HFFc6 (cell line): ENCODE data around the gene NAPA. TPM values are rescaled to one million over a fixed set of nuclear protein-coding genes. Genes with fewer than 3 reads are reported as not detected.
A peak's percentile ranks its signal among the peaks of the same experiment; 100 is the strongest.

ENCODE experiments used
- DNase-seq: peaks from one replicate; pipeline ENCODE4 v3.0.0-alpha.2; 2018
- H3K27ac Mint-ChIP-seq: 2 replicates; pipeline ENCODE4 v1.8.0; 2020; ENCODE audit warnings: mild to moderate bottlenecking, mixed read lengths
- H3K27me3 Mint-ChIP-seq: 2 replicates; pipeline ENCODE4 v1.8.0; 2021; ENCODE audit warnings: mild to moderate bottlenecking, moderate library complexity, mixed read lengths; ENCODE audit not compliant: insufficient read depth
- H3K36me3 Mint-ChIP-seq: 2 replicates; pipeline ENCODE4 v1.8.0; 2021; ENCODE audit warnings: low read depth, mixed read lengths
- H3K4me1 Mint-ChIP-seq: 2 replicates; pipeline ENCODE4 v1.8.0; 2020; ENCODE audit warnings: low read depth, mixed read lengths
- H3K4me3 Mint-ChIP-seq: 2 replicates; pipeline ENCODE4 v1.8.0; 2020; ENCODE audit warnings: mild to moderate bottlenecking, moderate library complexity, mixed read lengths
- H3K9me3 Mint-ChIP-seq: 2 replicates; pipeline ENCODE4 v1.8.0; 2020; ENCODE audit warnings: mild to moderate bottlenecking, mixed read lengths
- total RNA-seq, 6 experiments: library from RNA; stranded (reverse); fragmentation: NEBNext Ultra II Directional; extraction: Animal tissue kit (Norgen Biotek cat#: 25700); gene quantifications; 2 replicates in 1 of 6; 3 replicates in 5 of 6; pipeline ENCODE4 v1.2.3, GENCODE V29; 2021
- TF ChIP-seq, protein P1 (sequence below): fragments of 200-600 bp; sonication (generic); IDR thresholded peaks from 2 replicates; pipeline ENCODE4 v1.5.0; 2021; ENCODE audit warnings: antibody characterized with exemption, mild to moderate bottlenecking

Gene NAPA
- total RNA-seq, 6 experiments from 2014 or later: 94.4 to 119 (median 109) TPM

GRCh38 chr19:47542030-47542475 is 27.2 kb upstream of the NAPA start:
- DNase-seq: no peak
- Mint-ChIP-seq H3K9me3 (no peaks in the 10 kb centered on the region), H3K27me3 (peaks cover 14% of the 10 kb centered on the region), H3K4me3 (no peak overlapping the region), H3K4me1 (peaks cover 20% of the 10 kb centered on the region), H3K36me3 (no peaks in the 10 kb centered on the region), H3K27ac (no peak overlapping the region)
- TF ChIP-seq, protein P1, sequence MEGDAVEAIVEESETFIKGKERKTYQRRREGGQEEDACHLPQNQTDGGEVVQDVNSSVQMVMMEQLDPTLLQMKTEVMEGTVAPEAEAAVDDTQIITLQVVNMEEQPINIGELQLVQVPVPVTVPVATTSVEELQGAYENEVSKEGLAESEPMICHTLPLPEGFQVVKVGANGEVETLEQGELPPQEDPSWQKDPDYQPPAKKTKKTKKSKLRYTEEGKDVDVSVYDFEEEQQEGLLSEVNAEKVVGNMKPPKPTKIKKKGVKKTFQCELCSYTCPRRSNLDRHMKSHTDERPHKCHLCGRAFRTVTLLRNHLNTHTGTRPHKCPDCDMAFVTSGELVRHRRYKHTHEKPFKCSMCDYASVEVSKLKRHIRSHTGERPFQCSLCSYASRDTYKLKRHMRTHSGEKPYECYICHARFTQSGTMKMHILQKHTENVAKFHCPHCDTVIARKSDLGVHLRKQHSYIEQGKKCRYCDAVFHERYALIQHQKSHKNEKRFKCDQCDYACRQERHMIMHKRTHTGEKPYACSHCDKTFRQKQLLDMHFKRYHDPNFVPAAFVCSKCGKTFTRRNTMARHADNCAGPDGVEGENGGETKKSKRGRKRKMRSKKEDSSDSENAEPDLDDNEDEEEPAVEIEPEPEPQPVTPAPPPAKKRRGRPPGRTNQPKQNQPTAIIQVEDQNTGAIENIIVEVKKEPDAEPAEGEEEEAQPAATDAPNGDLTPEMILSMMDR: no peak

- H3K9me3 Mint-ChIP-seq: no peaks in the 10 kb centered on the region
- TF ChIP-seq, protein P1: no peak
- peaks cover 14% of the 10 kb centered on the region for H3K27me3 Mint-ChIP-seq
- peaks cover 20% of the 10 kb centered on the region for H3K4me1 Mint-ChIP-seq
- no peak for DNase-seq
- no peak overlapping the region for H3K4me3 Mint-ChIP-seq
- no peak overlapping the region for H3K27ac Mint-ChIP-seq
- no peaks in the 10 kb centered on the region for H3K36me3 Mint-ChIP-seq
Measured at GRCh38 chr19:47541518-47541917, 26.7 kb upstream of the NAPA start.

DNA sequence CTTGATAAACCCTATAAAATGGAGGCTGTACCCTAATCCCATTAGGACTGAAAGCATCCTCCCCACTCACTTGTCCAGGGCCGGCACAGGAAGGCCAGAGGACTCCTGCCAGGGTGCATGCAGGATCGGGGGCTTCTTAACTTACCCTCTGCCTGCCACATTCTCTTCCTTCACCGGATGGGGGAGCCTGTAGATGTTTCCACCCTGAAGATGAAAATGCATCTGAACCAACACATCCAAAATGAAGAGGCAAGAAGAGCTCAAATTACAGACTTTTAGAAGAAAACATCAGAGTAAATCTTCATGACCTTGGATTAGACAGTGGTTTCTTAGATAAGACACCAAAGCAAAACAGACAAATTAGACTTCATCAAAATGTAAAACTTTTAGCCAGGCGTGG is 25.9 kb upstream of the NAPA start:
- Mint-ChIP-seq H3K27me3 (peaks cover 14% of the 10 kb centered on the region), H3K27ac (no peak overlapping the region), H3K4me3 (no peak overlapping the region), H3K36me3 (no peaks in the 10 kb centered on the region), H3K9me3 (no peaks in the 10 kb centered on the region), H3K4me1 (peaks cover 20% of the 10 kb centered on the region)
- TF ChIP-seq, protein P1: peak; percentile 65
- DNase-seq: peak; percentile 48

- H3K4me3 Mint-ChIP-seq: no peak overlapping the region
- peaks cover 20% of the 10 kb centered on the region for H3K4me1 Mint-ChIP-seq
- H3K27me3 Mint-ChIP-seq: peaks cover 17% of the 10 kb centered on the region
- no peaks in the 10 kb centered on the region for H3K36me3 Mint-ChIP-seq
- no peaks in the 10 kb centered on the region for H3K9me3 Mint-ChIP-seq
- DNase-seq: no peak
- H3K27ac Mint-ChIP-seq: no peak overlapping the region
- TF ChIP-seq, protein P1: no peak
Measured at GRCh38 chr19:47539747-47540311, 25.0 kb upstream of the NAPA start.

GRCh38 chr19:47538812-47539211 is 23.9 kb upstream of the NAPA start:
- Mint-ChIP-seq H3K4me3 (no peak overlapping the region), H3K27ac (no peak overlapping the region), H3K4me1 (peaks cover 20% of the 10 kb centered on the region), H3K27me3 (peaks cover 13% of the 10 kb centered on the region), H3K36me3 (no peaks in the 10 kb centered on the region), H3K9me3 (no peaks in the 10 kb centered on the region)
- no peak for DNase-seq
- TF ChIP-seq, protein P1: no peak
